ENCODE measurements around the gene MRC1.

MRC1 gene

DNA sequence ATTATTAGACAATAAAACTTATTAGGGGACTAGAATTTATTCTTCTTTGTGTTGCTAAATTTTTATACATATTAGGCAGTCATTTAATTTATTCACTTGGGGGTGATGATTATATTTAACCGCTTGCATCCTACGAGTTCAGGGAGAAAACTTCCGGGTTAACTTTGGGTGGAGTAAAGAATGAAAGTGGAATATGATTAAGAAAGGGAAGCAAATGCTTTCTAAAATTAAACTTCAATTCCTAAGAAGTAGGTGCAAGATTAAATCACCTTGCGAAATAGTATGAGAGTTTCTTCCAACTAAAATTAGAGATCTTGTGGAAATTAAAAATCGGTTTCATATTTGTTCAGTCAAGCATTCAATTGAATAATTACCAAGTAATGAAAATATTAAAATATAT is 33.5 kb downstream of the MRC1 start:
- Histone ChIP-seq H2AFZ (ENCODE audit: low read depth, low read length) (no peak overlapping the region), H3K9ac (ENCODE audit: low read depth, low read length) (no peak overlapping the region), H3K4me3 (ENCODE audit: low read depth in 1 of 2, low read length in 2 of 2) (no peak overlapping the region), H3K4me2 (ENCODE audit: insufficient read depth, low read length) (no peak overlapping the region), H3K27me3 (ENCODE audit: insufficient read depth, low read length, poor library complexity) (no peaks in the 10 kb centered on the region), H3K4me1 (ENCODE audit: insufficient read depth, low read length) (peaks cover 5% of the 10 kb centered on the region), H3K36me3 (ENCODE audit: insufficient read depth, low read length) (no peaks in the 10 kb centered on the region), H4K20me1 (ENCODE audit: insufficient read depth, low read length) (no peaks in the 10 kb centered on the region), H3K9me3 (ENCODE audit: insufficient read depth, low read length, severe bottlenecking) (no peaks in the 10 kb centered on the region), H3K79me2 (ENCODE audit: insufficient read depth, low read length) (no peaks in the 10 kb centered on the region), H3K27ac (ENCODE audit: low read length) (no peak overlapping the region)
- DNase-seq: no peak
- ATAC-seq (ENCODE audit: insufficient read depth, low read depth): no peak
- no peak for TF ChIP-seq EZH2 (IDR thresholded peaks at IDR 0.05; ENCODE audit: borderline replicate concordance, low read depth, low read length, severe bottlenecking)
- TF ChIP-seq, protein P1, sequence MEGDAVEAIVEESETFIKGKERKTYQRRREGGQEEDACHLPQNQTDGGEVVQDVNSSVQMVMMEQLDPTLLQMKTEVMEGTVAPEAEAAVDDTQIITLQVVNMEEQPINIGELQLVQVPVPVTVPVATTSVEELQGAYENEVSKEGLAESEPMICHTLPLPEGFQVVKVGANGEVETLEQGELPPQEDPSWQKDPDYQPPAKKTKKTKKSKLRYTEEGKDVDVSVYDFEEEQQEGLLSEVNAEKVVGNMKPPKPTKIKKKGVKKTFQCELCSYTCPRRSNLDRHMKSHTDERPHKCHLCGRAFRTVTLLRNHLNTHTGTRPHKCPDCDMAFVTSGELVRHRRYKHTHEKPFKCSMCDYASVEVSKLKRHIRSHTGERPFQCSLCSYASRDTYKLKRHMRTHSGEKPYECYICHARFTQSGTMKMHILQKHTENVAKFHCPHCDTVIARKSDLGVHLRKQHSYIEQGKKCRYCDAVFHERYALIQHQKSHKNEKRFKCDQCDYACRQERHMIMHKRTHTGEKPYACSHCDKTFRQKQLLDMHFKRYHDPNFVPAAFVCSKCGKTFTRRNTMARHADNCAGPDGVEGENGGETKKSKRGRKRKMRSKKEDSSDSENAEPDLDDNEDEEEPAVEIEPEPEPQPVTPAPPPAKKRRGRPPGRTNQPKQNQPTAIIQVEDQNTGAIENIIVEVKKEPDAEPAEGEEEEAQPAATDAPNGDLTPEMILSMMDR (IDR thresholded peaks at IDR 0.05; ENCODE audit: borderline replicate concordance, extremely low read depth, low read length, poor library complexity, severe bottlenecking): no peak

DNA sequence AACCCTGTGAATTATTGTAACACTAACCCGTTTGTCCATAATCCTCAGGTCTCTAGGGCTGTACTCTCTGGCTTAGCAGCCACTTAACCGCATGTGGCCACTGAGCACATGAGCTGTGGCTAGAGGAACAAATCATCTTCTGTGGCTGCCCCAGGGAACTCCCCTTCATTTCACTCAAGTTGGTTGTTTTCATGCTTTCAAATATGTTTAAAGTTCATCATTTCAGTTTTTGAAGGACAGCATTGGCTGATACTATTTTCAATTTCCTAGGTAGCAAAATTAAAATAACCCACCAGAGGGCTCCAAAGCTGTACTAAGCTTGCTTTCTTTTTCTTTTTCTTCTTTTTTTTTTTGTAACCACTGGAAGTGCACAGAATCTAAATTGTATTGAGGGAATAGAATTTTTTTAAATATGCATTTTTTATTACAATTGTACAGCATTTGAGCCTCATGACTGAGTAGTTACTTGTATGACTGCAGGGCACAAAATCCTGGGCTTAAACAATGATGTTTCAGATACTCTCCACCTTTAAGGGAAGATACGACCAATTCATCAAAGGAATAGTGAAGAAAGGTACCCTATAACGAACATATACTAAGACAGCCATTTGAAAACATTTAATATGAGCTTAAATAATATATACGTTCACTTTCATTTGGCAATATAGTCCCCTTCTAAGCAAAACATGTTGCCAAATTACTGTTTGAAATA is 38.6 kb downstream of the MRC1 start:
- peak overlapping the region; percentile 51 for H2AFZ ChIP-seq (ENCODE audit: low read depth, low read length)
- H3K4me2 ChIP-seq (ENCODE audit: insufficient read depth, low read length): no peak overlapping the region
- TF ChIP-seq, protein P1 (IDR thresholded peaks at IDR 0.05; ENCODE audit: borderline replicate concordance, extremely low read depth, low read length, poor library complexity, severe bottlenecking): peak; percentile 63
- TF ChIP-seq EZH2 (IDR thresholded peaks at IDR 0.05; ENCODE audit: borderline replicate concordance, low read depth, low read length, severe bottlenecking): no peak

DNA sequence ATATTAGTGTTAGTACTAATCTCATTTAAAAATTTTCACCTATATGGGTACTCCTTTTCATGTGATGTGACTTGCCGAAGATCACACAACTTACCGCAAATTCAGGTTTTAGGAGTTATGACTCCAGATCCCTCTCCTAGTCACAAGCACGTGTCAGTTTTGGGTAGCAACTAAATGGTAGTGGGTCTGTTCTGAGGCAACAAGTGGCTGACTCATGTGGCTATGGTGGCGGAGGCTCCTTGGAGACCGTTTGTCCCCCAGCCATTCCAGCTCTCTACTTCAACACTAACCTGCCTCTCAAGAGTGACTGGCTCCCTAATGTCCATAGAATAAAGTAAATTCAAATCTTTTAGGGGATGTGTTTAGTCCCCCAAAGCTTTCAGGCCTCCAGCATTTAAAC is 39.5 kb downstream of the MRC1 start:
- TF ChIP-seq, protein P1 (IDR thresholded peaks at IDR 0.05; ENCODE audit: borderline replicate concordance, extremely low read depth, low read length, poor library complexity, severe bottlenecking): no peak
- TF ChIP-seq EZH2 (IDR thresholded peaks at IDR 0.05; ENCODE audit: borderline replicate concordance, low read depth, low read length, severe bottlenecking): no peak
- Histone ChIP-seq H4K20me1 (ENCODE audit: insufficient read depth, low read length) (no peaks in the 10 kb centered on the region), H2AFZ (ENCODE audit: low read depth, low read length) (no peak overlapping the region), H3K4me1 (ENCODE audit: insufficient read depth, low read length) (peaks cover 42% of the 10 kb centered on the region), H3K27me3 (ENCODE audit: insufficient read depth, low read length, poor library complexity) (no peaks in the 10 kb centered on the region), H3K9ac (ENCODE audit: low read depth, low read length) (no peak overlapping the region), H3K4me3 (ENCODE audit: low read depth in 1 of 2, low read length in 2 of 2) (no peak overlapping the region), H3K36me3 (ENCODE audit: insufficient read depth, low read length) (no peaks in the 10 kb centered on the region), H3K79me2 (ENCODE audit: insufficient read depth, low read length) (no peaks in the 10 kb centered on the region), H3K9me3 (ENCODE audit: insufficient read depth, low read length, severe bottlenecking) (no peaks in the 10 kb centered on the region), H3K27ac (ENCODE audit: low read length) (no peak overlapping the region), H3K4me2 (ENCODE audit: insufficient read depth, low read length) (no peak overlapping the region)
- DNase-seq (peak; percentile 54), ATAC-seq (ENCODE audit: insufficient read depth, low read depth) (peak; percentile 59)

More for the DNA sequence above, 38.6 kb downstream of the MRC1 start:
- DNase-seq (peak; percentile 22), ATAC-seq (ENCODE audit: insufficient read depth, low read depth) (peak; percentile 50)
- Histone ChIP-seq H4K20me1 (ENCODE audit: insufficient read depth, low read length) (no peaks in the 10 kb centered on the region), H3K9ac (ENCODE audit: low read depth, low read length) (no peak overlapping the region), H3K27ac (ENCODE audit: low read length) (peak overlapping the region; percentile 16; the same call in 1 of the 2 replicates), H3K4me3 (ENCODE audit: low read depth in 1 of 2, low read length in 2 of 2) (no peak overlapping the region), H3K36me3 (ENCODE audit: insufficient read depth, low read length) (no peaks in the 10 kb centered on the region), H3K79me2 (ENCODE audit: insufficient read depth, low read length) (no peaks in the 10 kb centered on the region), H3K4me1 (ENCODE audit: insufficient read depth, low read length) (peaks cover 42% of the 10 kb centered on the region), H3K27me3 (ENCODE audit: insufficient read depth, low read length, poor library complexity) (no peaks in the 10 kb centered on the region), H3K9me3 (ENCODE audit: insufficient read depth, low read length, severe bottlenecking) (no peaks in the 10 kb centered on the region)
